ENCODE results near the gene ZFYVE28.

- TF ChIP-seq, protein P1, sequence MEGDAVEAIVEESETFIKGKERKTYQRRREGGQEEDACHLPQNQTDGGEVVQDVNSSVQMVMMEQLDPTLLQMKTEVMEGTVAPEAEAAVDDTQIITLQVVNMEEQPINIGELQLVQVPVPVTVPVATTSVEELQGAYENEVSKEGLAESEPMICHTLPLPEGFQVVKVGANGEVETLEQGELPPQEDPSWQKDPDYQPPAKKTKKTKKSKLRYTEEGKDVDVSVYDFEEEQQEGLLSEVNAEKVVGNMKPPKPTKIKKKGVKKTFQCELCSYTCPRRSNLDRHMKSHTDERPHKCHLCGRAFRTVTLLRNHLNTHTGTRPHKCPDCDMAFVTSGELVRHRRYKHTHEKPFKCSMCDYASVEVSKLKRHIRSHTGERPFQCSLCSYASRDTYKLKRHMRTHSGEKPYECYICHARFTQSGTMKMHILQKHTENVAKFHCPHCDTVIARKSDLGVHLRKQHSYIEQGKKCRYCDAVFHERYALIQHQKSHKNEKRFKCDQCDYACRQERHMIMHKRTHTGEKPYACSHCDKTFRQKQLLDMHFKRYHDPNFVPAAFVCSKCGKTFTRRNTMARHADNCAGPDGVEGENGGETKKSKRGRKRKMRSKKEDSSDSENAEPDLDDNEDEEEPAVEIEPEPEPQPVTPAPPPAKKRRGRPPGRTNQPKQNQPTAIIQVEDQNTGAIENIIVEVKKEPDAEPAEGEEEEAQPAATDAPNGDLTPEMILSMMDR (IDR thresholded peaks at IDR 0.05) = no peak
- TF ChIP-seq POLR2A (IDR thresholded peaks at IDR 0.05) = no peak
Measured at GRCh38 chr4:2284161-2284933, 134.1 kb downstream of the ZFYVE28 start.

Measured in body of pancreas (tissue), 4 donors.